ENCODE data around the gene ABR.

- TF ChIP-seq CTCF (IDR thresholded peaks at IDR 0.05) (no peak), POLR2A (IDR thresholded peaks at IDR 0.05) (no peak)
These were observed 53.5 kb downstream of the ABR start for GRCh38 chr17:1126250-1126797.
